ENCODE results near the gene ENTPD8. TPM values are rescaled to one million over a fixed set of nuclear protein-coding genes. Genes with fewer than 3 reads are reported as not detected.
A peak's percentile ranks its signal among the peaks of the same experiment; 100 is the strongest.

Gene ENTPD8
- total and polyA plus RNA-seq, 7 donors: 0.01 TPM; not detected in 6

DNA sequence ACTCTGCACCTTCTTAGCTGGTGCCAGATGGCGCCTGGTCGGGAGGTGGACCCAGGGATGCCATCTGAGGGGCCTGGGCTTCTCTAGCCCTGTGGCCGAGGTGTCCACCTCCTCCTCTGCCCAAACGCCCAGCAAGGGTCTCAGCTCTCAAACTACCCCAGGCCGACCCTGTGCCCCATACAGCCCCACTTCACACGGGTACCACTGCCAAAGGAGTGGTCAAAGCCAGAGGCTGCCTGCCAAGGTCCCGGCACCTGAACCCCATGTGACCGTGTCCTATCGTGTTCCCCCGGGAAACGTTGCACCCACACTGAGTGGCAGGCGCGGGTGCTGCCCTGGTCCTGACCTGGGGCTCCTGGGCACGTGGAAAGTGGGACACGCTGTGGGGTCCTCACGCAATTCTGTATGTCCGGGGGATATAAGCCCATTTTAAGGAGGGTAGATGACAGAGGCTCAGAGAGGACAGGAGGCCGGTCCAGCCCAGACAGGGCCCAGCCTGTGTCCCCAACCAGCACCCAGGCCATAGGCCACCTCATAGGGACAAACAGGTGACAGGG, 1.9 kb downstream of the ENTPD8 start:
- DNase-seq: peak; percentile 15 to 37
- 39 to 58% (median 45%) methylated on average over 18 of the region's 18 CpGs for WGBS, 3 donors
- Histone ChIP-seq H3K36me3 (ENCODE audit: insufficient read depth in 1 of 2, low read depth in 1 of 2) (no peaks in the 10 kb centered on the region), H3K27ac (no peak overlapping the region), H3K9me3 (no peaks in the 10 kb centered on the region), H3K4me3 (no peak overlapping the region), H3K27me3 (ENCODE audit: insufficient read depth in 3 of 3, low read length in 2 of 3) (peaks cover 0 to 44% (median 5%) of the 10 kb centered on the region in 3 donors), H3K4me1 (peaks cover 5% of the 10 kb centered on the region)
- TF ChIP-seq, protein P1, sequence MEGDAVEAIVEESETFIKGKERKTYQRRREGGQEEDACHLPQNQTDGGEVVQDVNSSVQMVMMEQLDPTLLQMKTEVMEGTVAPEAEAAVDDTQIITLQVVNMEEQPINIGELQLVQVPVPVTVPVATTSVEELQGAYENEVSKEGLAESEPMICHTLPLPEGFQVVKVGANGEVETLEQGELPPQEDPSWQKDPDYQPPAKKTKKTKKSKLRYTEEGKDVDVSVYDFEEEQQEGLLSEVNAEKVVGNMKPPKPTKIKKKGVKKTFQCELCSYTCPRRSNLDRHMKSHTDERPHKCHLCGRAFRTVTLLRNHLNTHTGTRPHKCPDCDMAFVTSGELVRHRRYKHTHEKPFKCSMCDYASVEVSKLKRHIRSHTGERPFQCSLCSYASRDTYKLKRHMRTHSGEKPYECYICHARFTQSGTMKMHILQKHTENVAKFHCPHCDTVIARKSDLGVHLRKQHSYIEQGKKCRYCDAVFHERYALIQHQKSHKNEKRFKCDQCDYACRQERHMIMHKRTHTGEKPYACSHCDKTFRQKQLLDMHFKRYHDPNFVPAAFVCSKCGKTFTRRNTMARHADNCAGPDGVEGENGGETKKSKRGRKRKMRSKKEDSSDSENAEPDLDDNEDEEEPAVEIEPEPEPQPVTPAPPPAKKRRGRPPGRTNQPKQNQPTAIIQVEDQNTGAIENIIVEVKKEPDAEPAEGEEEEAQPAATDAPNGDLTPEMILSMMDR (IDR thresholded peaks at IDR 0.05): no peak
- no peak for ATAC-seq
- intact Hi-C loops (cut with DNase I): no loop called here

DNA sequence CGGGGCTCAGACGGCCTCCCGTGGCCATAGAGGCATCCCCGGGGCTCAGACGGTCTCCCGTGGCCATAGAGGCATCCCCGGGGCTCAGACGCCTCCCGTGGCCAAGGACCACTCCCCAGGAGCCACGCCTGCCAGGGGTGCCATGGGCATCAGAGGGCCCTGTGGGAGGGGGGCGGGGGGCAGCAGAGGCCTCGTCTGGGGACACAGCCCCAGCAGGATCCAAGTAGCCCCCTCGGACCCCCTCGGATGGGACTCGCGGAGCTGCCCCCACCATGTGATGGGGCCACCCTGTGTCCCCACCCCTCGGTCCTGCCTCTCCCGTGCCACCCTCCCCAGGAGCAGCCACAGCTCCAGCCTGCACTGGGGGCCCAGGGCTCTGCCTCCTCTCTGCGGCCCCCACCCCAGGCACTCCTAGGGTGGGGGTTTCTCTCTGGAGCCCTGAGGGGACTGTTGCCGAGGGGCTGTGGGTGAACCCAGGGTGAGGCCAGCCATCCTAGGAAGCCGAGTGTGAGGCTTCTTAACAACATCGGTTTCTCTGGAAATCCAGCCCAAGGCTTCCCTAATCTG, 2.5 kb downstream of the ENTPD8 start:
- intact Hi-C loops (cut with DNase I): no loop called here
- ATAC-seq (no peak), DNase-seq (peak; percentile 6 to 29)
- Histone ChIP-seq H3K27me3 (ENCODE audit: insufficient read depth in 3 of 3, low read length in 2 of 3) (peaks cover 0 to 44% (median 5%) of the 10 kb centered on the region in 3 donors), H3K9me3 (no peaks in the 10 kb centered on the region), H3K4me3 (no peak overlapping the region), H3K4me1 (peaks cover 5% of the 10 kb centered on the region), H3K36me3 (ENCODE audit: insufficient read depth in 1 of 2, low read depth in 1 of 2) (no peaks in the 10 kb centered on the region), H3K27ac (no peak overlapping the region)
- 72 to 74% (median 73%) methylated on average over 12 to 22 of the region's 22 CpGs for WGBS, 3 donors
- TF ChIP-seq, protein P1 (IDR thresholded peaks at IDR 0.05): no peak

DNA sequence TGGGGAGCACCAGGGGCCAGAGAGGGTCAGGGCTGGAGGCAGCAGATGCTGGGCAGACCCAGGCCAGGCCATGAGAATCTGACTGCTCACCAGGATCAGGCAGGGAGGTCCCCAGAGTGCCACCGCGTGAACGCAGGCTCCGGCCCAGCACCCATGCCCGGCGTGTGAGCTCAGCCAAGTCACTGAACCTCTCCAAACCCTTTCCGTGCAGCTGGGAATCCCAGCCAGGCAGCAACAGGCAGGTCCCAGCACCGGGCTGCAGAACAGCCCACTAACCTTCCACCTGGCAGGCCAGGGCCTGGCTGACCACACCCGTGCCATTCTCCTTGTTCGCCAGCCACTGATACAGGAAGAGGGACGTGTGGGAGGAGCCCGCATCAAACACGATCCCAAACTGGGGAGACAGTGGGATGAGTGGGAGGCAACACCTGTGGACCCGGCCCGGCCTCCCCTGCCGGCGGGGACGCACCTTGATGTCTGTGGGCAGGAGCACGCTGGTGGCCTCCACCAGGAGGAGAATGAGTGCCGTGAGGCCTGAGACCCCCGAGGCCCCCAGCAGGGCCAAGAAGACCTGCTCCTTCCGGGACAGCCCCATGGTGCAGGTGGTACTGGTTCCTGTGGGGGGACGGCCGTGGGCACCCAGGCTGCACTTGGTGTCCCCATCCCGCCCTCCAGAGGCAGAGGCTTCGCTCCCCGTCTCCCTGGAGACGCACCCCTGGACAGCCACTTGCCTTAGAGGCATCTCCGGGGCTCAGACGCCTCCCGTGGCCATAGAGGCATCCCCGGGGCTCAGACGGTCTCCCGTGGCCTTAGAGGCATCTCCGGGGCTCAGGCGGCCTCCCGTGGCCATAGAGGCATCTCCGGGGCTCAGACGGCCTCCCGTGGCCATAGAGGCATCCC, 3.2 kb downstream of the ENTPD8 start:
- TF ChIP-seq, protein P1 (IDR thresholded peaks at IDR 0.05): no peak
- WGBS, 3 donors: 69 to 70% (median 70%) methylated on average over 40 of the region's 40 CpGs
- Histone ChIP-seq H3K4me3 (no peak overlapping the region), H3K27me3 (ENCODE audit: insufficient read depth in 3 of 3, low read length in 2 of 3) (peaks cover 0 to 39% (median 5%) of the 10 kb centered on the region in 3 donors), H3K9me3 (no peaks in the 10 kb centered on the region), H3K36me3 (ENCODE audit: insufficient read depth in 1 of 2, low read depth in 1 of 2) (no peaks in the 10 kb centered on the region), H3K27ac (no peak overlapping the region), H3K4me1 (peaks cover 5% of the 10 kb centered on the region)
- ATAC-seq (no peak), DNase-seq (peak; percentile 9 to 52)
- intact Hi-C loops (cut with DNase I): no loop called here

DNA sequence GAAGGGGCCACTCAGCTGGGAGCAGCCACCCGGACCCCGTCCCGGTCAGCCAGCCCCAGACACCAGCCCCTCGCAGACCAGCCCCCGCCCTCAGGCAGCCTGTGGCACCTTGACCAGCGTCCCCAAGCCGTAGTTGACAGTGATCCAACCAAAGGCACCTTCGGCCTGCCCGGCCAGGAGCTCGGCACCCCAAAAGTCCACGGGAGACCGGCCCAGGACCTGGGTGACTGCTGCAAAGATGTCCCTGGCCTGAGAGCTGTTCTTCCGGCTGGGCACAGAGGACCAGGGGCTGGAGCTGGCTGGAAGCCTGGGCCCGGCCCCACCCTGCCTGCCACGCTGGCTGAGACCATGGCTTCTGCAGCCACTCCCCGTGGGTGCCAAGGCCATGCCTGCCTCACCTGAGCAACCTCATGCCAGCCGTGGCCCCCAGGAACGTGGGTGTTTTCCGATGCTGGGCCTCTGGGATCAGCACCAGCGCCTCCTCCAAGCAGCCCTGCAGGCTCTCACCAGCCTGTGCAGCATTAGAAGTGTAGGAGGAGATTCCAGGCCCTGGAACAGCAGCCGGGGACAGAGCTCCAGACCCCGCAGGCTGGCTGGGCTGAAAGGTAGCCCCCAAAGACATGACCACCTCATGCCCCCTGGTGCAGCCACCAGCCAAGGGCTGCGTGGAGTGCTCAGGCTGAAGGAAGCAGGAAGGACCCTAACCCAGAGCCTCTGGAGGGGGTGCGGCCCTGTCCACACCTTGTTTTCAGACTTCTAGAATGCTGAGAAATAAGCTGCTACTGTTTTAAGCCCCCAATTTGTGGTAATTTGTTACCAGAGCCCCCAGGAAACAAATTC, 4.2 kb downstream of the ENTPD8 start:
- DNase-seq: peak; percentile 12 to 23
- ATAC-seq: no peak
- H3K9me3 ChIP-seq: no peaks in the 10 kb centered on the region
- no peaks in the 10 kb centered on the region for H3K36me3 ChIP-seq (ENCODE audit: insufficient read depth in 1 of 2, low read depth in 1 of 2)
- peaks cover 0 to 29% (median 5%) of the 10 kb centered on the region in 3 donors for H3K27me3 ChIP-seq (ENCODE audit: insufficient read depth in 3 of 3, low read length in 2 of 3)
- H3K4me1 ChIP-seq: peaks cover 5% of the 10 kb centered on the region
- no peak overlapping the region for H3K27ac ChIP-seq
- TF ChIP-seq, protein P1 (IDR thresholded peaks at IDR 0.05): no peak
- intact Hi-C loops (cut with DNase I): no loop called here
- WGBS, 3 donors: 65 to 83% (median 66%) methylated on average over 21 to 24 of the region's 24 CpGs
- no peak overlapping the region for H3K4me3 ChIP-seq
